Measurements from ENCODE around the gene UBE4A.

DNA sequence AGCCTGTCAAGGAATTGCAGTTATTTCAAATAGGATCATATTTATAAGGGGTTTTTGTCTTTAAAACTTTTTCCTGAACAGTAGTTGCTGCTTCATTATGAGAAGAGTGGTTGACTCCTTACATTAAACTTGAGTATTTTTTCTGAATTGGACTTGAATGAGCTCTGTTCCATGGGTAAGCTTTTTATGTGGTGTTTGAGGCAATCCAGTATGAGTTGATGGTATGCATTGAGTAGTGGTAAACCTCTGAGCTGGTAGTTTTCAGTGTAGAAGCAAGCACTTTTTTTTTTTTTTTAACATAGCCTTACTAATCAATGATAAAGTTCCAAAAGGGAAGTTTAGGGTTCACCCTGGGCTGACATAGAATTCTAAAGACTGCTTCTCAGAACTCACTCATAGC, 80.2 kb downstream of the UBE4A start:
- TF ChIP-seq, protein P1, sequence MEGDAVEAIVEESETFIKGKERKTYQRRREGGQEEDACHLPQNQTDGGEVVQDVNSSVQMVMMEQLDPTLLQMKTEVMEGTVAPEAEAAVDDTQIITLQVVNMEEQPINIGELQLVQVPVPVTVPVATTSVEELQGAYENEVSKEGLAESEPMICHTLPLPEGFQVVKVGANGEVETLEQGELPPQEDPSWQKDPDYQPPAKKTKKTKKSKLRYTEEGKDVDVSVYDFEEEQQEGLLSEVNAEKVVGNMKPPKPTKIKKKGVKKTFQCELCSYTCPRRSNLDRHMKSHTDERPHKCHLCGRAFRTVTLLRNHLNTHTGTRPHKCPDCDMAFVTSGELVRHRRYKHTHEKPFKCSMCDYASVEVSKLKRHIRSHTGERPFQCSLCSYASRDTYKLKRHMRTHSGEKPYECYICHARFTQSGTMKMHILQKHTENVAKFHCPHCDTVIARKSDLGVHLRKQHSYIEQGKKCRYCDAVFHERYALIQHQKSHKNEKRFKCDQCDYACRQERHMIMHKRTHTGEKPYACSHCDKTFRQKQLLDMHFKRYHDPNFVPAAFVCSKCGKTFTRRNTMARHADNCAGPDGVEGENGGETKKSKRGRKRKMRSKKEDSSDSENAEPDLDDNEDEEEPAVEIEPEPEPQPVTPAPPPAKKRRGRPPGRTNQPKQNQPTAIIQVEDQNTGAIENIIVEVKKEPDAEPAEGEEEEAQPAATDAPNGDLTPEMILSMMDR (IDR thresholded peaks at IDR 0.05): no peak
- TF ChIP-seq SMC3 (IDR thresholded peaks at IDR 0.05; ENCODE audit: low read depth, low read length): no peak
- no peak for TF ChIP-seq GABPA (IDR thresholded peaks at IDR 0.05; ENCODE audit: low read depth)
- no peak for TF ChIP-seq PBX3 (IDR thresholded peaks at IDR 0.05)

Measured in SK-N-SH (cell line).